Endothelial cell of umbilical vein (primary cell): ENCODE measurements around the gene CADM4.

Experiments used
- CTCF ChIP-seq, 2 donors: IDR thresholded peaks; 1 replicate in 1 of 2; 2 replicates in 1 of 2; pipeline ENCODE4 v1.5.1; 2011; ENCODE audit warnings: low read length in 2 of 2, mild to moderate bottlenecking in 2 of 2, moderate library complexity in 2 of 2, control low read depth in 1 of 2, inconsistent platforms in 1 of 2, low read depth in 1 of 2; ENCODE audit not compliant: insufficient read depth in 1 of 2; ENCODE audit errors: extremely low read depth in 1 of 2
- EZH2 ChIP-seq: IDR thresholded peaks from 2 replicates; pipeline ENCODE4 v1.6.1; 2012; ENCODE audit warnings: borderline replicate concordance, low read depth, mild to moderate bottlenecking, moderate library complexity, low read length, inconsistent platforms; ENCODE audit not compliant: severe bottlenecking
- MAX ChIP-seq: IDR thresholded peaks from 2 replicates; pipeline ENCODE4 v1.6.1; 2011; ENCODE audit not compliant: insufficient read depth, insufficient read length
- POLR2A ChIP-seq: IDR thresholded peaks from 2 replicates; pipeline ENCODE4 v1.6.1; 2012; ENCODE audit warnings: low read depth, mild to moderate bottlenecking, control low read depth, low read length
- POLR2AphosphoS5 ChIP-seq: IDR thresholded peaks from 2 replicates; pipeline ENCODE4 v1.6.1; 2012; ENCODE audit warnings: low read depth, mild to moderate bottlenecking, control low read depth, low read length, moderate library complexity; ENCODE audit not compliant: insufficient read depth

GRCh38 chr19:43574424-43575155 lies 65.1 kb downstream of the CADM4 start:
- TF ChIP-seq CTCF (IDR thresholded peaks at IDR 0.05; ENCODE audit: extremely low read depth in 1 of 2, insufficient read depth in 1 of 2, low read depth in 1 of 2, low read length in 2 of 2) (no peak), MAX (no peak), POLR2A (no peak), POLR2AphosphoS5 (no peak), EZH2 (no peak)
